ENCODE measurements around the gene TRAPPC11. TPM values are rescaled to one million over a fixed set of nuclear protein-coding genes. Genes with fewer than 3 reads are reported as not detected.
"Not testable (repeated sequence)": the region's sequence is repeated elsewhere in the genome, so short reads cannot be mapped to it uniquely, and the experiment has no call there.

The TRAPPC11 gene
- total RNA-seq, 1 donor from 2014 or later = 22.6 TPM

DNA sequence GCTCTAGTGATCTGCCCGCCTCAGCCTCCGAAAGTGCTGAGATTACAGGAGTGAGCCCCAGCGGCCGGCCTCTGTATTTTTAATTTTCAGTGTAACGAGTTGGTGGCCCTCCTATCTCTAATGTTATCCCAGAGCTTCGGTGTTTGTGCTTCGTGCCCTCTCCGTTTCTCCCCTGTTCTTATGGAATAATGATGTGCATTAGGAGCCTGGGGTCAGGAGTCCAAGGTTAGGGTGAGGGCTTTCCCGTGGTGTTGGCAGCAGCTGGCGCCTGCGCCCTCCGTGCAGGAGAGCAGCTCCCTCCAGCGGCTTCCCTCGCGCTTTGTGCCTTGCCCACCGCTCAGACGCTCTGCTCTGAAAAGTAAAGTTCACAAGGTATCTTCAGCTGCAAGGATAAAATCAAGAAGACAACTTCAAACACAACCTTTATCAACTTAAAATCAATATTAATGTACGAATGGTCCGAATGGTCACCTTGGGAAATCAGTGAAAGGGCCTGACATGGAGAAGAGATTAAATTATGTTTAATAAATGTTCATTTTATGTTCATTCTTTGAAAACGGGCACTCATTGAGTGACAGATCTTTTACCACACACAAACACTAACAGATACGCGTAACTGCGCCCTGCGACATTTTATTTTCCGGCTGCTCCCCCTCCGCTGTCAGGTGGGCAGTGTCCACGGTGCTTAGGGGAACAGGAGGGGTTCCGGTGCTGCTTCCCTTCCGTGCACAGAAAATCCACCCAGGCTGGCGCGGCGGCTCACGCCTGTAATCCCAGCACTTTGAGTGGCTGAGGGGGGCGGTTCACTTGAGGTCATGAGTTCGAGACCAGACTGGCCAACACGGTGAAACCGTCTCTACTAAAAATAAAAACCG is 62.4 kb downstream of the TRAPPC11 start:
- peak; percentile 60 to 69 for DNase-seq (ENCODE audit: low read depth in 2 of 2)

DNA sequence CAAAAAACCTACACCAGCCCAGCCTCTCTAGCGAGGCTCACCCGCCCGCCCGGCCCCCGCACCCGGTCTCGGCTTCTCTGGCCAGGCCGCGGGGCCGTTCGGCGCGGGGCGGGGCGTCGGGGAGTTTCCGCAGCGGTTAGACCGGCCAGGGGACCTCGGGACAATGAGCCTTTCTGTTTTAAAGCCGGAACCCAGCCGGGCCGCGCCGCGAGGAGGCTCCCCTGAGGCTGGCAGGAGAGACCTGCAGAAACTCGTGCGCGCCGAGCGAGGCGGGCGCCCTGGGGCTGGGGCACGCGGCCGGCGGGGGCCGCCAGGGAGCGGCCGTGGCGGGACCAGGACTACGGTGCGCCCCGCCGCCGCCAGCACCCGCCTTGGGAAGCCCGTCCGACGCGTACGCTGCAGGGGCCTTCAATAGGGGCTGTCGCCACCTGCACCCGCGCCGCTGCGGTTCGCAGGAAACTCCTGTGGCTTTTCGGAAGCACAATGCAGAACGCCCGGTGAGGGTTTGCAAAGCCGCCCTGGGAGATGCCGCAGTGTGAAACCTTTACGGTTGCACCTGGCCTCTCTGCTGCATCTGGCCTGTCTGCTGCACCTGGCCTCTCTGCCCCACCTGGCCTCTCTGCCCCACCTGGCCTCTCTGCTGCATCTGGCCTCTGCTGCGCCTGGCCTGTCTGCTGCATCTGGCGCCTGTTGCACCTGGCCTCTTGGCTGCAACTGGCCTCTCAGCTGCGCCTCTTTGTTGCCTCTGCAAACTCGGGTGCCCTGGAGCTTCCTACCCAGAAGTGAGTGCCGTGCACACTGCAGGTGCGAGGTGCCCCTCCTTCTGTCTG is 63.9 kb downstream of the TRAPPC11 start:
- peak; percentile 26 to 53 for DNase-seq (ENCODE audit: low read depth in 2 of 2)

DNA sequence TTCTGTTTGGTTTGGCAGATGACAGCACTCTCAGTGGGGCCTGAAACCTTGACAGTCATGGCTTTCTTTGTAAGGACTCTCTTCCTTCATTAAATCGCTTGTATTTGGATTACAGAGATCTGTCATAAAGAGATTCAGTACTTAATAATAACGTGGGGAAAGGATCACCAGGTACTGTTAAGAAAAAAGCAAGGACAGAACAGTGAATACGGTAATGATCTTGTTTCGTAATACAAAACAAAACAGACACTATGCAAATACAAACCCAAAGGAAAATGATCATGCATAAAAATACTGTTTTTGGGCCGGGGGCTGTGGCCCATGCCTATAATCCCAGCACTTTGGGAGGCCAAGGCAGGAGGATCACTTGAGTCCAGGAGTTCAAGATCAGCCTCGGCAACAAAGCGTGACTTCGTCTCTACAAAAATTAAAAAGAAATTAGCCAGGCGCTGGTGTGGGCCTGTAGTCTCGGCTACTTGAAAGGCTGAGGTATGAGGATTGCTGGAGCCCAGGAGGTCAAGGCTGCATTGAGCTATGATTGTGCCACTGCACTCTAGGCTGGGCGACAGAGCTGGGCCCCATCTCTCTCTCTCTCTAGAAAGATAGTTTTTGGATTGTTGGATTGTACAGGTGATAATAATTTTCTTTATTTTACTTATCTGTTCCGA is 64.6 kb downstream of the TRAPPC11 start:
- DNase-seq (ENCODE audit: low read depth in 2 of 2) = no peak

DNA sequence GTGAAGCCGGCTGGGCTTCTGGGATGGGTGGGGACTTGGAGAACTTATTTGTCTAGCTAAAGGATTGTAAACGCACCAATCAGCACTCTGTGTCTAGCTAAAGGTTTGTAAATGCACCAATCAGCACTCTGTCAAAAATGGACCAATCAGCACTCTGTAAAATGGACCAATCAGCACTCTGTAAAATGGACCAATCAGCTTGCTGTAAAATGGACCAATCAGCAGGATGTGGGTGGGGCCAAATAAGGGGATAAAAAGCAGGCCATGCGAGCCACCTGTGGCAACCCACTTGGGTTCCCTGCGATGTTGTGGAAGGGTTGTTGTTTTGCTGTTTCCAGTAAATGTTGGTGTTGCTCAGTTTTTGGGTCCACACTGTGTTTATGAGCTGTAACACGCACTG is 66.5 kb downstream of the TRAPPC11 start:
- not testable (repeated sequence) for DNase-seq (ENCODE audit: low read depth in 2 of 2)

DNA sequence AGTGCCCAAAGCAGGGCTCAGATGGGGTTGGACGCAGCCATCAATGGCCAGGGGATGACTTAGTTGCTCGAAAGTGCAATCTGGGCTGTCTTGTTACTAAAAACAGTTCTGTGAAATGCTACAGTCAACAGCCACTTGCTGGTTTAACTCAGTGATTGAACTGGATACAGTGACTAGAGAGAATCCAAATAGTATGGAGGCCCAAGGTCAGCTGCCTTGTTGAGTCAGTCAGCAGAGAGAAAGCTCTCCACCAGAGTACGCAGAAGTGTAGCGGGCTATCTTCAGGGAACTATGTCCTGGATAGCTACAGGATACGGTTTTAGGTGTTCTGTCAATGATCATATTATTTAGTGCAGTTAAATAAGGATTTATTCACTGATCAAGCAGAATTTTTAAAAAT is 68.4 kb downstream of the TRAPPC11 start:
- DNase-seq (ENCODE audit: low read depth in 2 of 2) = no peak

DNA sequence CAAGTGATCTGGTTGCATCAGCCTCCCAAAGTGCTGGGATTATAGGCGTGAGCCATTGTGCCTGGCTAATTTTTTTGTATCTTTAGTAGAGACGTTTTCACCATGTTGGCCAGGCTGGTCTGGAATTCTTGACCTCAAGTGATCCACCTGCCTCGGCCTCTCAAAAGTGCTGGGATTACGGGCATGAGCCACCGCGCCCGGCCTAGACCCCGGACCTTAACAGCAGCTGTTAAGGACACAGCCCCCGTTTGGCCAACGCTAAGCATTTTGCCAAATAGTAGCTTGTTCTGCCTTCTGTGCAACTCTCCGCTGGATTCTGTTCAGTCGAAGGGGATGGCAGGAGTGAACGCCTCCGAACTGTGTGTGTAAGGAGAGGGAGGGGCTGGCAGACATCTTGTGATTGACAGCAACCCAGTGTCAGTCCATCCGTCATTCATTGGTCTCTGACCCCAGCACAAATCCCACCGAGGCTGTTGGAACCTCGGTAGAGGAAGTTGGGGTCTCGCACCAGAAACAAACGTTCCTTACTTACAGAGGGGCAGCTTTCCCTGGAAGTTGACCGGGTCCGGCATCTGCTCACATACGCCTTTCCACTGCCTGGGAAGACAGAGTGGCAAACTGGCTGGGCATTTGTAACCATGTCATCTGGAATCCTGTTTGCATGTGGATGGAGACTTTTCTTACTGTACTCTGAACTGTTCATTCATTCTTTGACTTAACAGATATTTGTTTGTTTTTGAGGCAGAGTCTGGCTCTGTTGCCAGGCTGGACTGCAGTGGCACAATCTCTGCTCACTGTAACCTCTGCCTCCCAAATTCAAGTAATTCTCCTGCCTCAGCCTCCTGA is 69.4 kb downstream of the TRAPPC11 start:
- no peak for DNase-seq (ENCODE audit: low read depth in 2 of 2)

DNA sequence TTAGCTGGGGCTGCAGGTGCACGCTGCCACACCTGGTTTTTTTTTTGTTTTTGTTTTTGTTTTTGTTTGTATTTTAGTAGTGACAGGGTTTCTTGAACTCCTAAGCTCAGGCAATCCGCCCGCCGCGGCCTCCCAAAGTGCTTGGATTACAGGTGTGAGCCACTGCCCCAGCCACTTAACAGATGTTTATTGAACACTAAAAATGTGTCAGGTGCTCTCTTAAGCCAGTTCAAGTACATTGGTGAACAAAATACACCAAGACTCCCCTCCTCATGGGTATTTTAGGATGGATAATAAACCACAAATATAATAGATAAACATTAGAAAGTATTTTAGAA is 69.9 kb downstream of the TRAPPC11 start:
- no peak for DNase-seq (ENCODE audit: low read depth in 2 of 2)

DNA sequence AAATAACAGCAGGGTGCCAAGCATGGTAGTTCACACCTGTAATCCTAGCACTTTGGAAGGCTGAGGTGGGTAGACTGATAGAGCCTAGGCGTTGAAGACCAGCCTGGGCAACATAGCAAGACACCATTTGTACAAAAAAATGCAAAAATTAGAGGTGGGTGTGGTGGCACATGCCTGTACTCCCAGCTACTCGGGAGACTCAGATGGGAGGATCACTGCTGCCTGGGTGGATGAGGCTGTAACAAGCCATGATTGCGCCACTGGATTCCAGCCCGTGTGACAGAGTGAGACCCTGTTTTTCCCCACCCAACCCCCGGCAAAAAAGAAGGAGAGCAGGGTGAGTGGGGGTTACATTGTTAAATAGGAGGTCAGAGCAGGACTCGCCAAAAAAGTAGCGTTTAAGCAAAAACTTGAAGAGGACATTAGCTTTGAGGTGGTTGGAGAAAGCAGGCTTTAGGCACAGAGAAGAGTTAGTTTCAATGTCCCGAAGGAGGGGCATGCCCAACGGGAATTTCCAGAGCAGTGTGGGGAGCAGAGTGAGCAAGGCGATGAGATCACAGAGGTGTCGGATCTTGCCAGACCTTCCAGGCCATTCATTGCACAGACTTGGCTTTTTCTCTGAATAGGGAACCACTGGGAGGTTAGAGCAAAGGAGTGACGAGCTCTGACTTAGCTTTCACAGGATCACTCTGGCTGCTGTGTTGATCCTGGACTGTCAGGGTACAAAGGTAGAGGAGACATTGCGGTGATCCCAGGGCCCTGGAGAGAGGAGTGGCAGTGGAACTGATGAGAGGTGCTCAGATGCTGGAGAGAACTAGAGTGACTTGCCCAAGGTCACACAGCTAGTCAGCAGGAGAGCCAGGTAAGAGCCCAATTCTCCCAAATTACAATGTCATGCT is 70.6 kb downstream of the TRAPPC11 start:
- DNase-seq (ENCODE audit: low read depth in 2 of 2) = peak in 1 of 2 donors; percentile 18

DNA sequence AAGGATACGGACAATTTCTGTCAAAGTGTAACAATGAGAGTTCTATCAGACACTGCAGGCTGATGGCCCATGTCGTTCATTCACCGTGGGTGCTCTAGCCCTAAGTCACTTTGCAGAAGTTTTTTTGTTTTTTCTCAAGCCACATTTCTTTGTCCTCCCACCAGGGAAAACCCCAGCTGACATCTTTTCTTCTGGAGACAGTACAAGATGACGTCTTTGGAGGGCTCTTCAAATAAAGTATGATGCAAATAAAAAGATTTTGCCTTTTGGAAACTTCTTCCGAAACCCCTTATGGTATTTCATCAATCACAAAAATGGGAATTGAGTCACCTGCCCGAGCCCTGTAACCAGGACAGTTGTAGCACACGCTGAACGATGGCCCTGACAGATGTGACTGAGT is 73.2 kb downstream of the TRAPPC11 start:
- no peak for DNase-seq (ENCODE audit: low read depth in 2 of 2)

DNA sequence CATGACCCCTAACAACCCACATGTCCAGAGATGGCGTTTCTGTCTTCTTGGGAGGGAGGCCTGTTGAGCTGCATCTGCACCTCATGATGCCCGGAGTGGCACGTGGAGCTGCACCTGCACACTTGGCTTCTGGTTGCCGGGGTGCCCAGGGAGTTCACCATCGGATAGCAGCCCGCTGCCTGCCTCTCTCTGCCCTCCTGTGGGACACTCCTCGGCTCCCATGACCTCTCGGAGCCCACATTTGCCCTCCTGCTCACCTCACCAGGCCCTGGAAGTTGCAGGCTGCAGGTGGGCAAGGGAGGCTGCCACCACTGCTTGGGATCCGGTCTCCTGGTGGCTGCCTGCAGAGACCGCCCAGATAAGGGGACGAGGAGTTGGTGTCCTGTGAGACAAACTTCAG is 74.1 kb downstream of the TRAPPC11 start:
- no peak for DNase-seq (ENCODE audit: low read depth in 2 of 2)

DNA sequence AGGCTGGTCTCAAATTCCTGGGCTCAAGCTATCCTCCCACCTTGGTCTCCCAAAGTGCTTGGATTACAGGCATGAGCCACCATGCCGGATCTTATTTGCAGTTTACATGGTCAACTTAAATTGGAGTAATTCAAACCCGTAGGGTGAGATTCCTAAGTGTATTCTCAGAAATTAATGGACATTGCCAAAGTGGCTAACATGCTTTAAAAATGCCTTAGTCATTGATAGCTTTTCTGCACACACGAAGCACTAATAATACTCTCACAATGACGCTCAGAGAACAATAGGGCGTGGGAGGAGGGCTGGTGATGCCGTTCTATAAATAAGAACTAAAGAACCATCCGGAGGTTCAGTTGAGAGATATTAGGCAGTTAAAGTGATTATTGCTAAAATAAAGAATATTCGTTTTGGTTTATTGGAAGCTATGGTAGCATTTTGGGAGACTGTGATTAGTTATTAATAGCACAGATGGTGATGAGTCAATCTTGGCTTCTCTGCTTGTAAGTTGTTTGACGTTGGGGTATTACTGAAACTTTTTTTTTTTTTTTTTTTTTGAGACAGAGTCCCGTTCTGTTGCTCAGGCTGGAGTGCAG is 79.1 kb downstream of the TRAPPC11 start:
- DNase-seq (ENCODE audit: low read depth in 2 of 2) = peak; percentile 36 to 53

DNA sequence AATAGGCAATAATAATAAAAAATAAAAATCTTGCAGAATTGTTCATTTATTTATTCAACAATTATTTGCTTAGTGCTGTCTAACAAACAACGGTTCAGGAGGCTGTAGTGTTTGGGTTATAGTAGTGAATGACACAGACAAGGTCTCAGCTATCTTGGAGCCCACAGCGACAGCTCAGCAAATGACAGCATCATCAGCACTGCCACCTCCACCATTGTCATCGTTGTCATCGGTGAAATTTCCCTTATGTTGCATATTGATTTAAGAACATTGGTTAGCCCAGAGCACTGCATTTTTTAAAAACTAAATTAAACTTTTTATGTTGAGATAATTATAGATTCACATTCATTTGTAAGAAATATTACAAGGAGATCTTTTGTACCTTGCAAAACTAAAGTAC is 79.9 kb downstream of the TRAPPC11 start:
- no peak for DNase-seq (ENCODE audit: low read depth in 2 of 2)

DNA sequence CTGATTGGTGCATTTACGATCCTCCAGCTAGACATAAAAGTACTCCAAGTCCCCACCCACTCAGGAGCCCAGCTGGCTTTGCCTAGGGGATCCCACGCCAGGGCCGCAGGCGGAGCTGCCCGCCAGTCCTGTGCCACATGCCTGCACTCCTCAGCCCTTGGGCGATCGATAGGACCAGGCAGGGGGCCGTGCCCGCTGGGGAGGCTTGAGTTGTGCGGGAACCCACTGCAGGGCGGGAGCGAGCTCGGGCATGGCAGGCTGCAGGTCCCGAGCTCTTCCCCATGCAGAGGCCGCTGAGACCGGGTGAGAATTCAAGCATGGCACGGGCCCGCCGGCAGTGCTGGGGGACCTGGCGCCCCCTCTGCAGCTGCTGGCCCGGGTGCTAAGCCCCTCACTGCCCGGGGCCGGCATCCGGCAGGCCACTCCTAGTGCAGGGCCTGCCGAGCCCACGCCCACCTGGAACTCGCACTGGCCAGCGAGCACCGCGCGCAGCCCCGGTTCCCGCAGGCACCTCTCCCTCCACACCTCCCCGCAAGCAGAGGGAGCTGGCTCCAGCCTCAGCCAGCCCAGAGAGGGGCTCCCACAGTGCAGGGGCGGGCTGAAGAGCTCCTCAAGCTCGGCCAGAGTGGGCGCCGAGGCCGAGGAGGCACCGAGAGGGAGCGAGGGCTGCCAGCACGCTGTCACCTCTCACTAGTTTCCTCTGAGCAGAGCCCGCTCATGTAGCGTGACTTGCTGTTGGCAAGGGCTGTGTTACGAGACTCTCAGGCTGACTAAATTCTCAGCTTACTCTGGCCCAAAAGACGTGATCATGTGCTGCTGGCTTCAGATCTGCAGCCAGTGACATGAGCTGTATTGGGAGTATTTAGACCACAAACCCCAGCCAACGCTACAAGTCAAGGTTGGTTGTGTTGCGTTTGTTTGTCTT is 87.5 kb downstream of the TRAPPC11 start:
- no peak for DNase-seq (ENCODE audit: low read depth in 2 of 2)

DNA sequence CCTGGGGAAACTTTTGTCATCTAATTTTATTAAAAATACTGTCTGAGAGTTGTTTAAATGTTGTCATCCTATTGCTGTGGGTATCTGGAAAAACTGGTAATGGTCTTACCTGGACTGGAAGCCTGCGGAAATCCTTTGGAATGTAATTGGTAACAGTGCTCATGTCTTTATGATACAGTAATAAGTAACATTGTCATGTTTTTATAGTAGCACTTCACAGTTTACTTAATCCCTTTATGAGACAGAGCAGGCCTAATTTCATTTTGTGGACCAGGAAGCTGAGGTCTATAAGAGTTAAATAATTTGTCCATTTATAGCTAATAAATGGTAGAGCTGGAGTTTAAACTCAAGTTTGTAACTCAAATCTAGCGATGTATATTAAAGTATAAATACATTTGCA is 88.3 kb downstream of the TRAPPC11 start:
- DNase-seq (ENCODE audit: low read depth in 2 of 2) = no peak

DNA sequence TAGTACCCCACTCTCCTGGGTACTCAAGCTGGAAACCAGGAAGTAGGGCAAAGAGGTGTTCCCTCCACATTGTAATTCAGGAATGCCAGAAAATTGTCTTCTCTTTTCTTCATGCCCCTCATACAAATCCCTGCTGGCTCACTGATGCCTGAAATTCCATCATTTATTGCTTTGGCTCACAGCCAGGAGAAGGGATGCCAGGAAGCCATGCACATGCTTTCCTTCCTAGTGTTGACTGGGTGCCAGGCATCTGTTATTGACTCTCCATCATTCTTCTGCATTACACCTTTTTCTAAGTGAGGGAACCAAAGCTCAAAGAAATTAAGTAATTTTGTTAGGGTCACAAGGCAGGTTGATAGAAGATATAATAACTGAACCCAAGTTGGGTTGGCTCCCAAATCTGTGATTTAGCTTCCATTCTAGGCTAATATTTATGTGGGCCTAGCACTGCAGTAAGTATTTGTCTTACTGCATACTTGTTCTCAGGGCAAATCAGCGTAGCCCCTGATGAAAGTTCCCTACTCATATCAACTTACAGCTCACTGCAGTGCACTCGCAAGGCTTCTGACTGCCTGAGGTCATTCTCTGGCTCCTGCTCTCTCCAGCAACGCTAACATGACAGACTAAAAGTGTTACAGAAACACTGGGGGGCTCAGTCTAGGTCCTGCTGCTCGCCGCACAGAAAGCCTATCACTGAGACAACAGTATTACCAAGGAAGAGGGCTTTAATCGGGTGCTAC is 89.0 kb downstream of the TRAPPC11 start:
- peak in 1 of 2 donors; percentile 64 for DNase-seq (ENCODE audit: low read depth in 2 of 2)

DNA sequence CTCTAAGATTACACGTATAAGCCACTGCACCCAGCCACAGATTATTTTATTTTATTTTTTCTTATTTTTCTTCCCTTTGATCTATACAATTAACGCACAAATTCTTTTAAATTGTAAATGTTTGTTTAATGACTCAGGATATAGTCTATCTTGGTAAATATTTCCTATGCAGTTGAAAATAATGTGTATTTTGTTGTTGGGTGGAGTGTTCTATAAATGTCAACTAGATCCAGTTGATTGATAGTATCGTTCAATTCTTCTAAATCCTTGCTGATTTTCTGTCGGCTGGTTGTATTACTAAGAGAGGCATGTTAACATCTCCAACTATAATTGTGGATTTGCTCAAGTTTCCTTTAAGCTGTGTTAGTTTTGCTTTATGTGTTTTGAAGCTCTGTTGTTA is 92.0 kb downstream of the TRAPPC11 start:
- DNase-seq (ENCODE audit: low read depth in 2 of 2) = no peak

DNA sequence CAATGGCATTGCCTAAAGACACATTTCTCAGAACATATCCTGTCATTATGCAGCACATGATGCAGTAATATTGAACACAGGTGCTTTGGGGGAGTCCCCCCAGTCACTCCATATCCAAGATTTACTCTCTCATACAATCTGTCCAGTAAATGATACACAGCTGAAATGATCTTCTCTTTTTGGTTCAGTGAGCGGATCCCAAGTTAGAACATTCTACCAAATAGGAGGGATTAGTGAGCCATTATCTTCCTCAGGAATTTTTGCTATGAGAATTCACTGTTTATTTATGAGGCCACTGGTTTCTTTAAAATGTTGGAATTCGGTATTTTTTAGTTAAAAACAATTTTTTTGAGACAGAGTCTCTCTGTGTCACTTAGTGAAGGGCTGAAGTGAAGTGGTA is 96.5 kb downstream of the TRAPPC11 start:
- no peak for DNase-seq (ENCODE audit: low read depth in 2 of 2)

DNA sequence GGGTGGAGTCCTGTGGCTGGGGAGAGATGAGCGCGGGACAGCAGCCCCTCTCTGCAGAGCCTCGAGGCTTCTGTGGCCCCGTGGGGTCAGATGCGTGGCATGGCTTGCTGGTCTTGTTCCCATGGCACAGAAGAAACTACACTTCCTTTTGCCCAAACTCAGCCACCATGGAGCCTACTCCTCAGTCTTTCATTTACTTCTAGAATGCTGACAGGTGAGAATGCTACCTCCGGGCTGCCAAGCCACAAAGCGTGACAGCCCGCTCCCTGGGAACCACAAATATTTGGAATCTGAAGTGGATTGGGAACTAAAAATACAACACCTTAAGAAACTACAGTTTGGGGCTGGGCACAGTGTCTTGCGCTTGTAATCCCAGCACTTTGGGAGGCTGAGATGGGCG is 98.0 kb downstream of the TRAPPC11 start:
- no peak for DNase-seq (ENCODE audit: low read depth in 2 of 2)

All from lung microvascular endothelial cell (primary cell).